Measurements from ENCODE around the gene NHLRC2.
A peak's percentile ranks its signal among the peaks of the same experiment; 100 is the strongest.

NHLRC2 gene

DNA sequence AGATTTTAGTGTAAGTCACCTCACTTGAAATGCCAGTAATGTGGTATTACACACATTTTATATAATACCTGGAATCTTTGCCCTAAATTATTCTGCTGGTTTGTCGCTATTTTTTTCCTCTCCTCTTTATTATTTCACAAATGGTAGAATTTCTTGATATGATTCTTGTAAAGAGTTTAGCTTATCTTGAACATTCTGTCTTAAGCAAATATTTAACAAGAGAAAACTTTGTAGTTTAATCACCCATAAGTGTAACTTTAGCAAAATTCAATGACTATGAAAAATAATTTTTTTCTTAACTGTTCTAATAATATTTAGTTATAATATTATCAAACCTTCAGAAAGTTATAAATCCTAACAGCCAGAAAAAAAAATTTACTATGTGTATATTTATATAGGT lies 56.7 kb downstream of the NHLRC2 start:
- TF ChIP-seq POLR2A (IDR thresholded peaks at IDR 0.05; ENCODE audit: low read depth, low read length): no peak
- DNase-seq (ENCODE audit: insufficient read length, low spot score) (no peak), FAIRE-seq (no peak)

DNA sequence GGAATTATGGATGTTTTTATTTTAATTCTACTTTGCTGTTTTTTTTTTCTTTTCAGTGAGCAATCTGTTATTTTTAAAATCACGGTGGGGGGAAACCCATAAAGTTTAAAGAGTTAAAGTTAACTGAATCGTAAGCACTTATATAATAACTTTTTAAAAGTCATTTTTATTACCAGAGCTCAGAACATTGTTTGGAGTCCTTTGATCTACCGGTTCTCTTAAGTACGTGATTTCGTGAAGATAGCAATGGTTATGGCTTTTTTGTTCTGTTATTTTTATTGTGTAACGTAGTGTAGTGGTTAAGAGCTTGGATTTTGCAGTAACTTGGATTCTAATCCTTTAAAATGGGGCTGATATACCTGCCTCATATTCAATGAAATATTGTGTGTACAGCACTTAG lies 57.4 kb downstream of the NHLRC2 start:
- TF ChIP-seq POLR2A (IDR thresholded peaks at IDR 0.05; ENCODE audit: low read depth, low read length): no peak

DNA sequence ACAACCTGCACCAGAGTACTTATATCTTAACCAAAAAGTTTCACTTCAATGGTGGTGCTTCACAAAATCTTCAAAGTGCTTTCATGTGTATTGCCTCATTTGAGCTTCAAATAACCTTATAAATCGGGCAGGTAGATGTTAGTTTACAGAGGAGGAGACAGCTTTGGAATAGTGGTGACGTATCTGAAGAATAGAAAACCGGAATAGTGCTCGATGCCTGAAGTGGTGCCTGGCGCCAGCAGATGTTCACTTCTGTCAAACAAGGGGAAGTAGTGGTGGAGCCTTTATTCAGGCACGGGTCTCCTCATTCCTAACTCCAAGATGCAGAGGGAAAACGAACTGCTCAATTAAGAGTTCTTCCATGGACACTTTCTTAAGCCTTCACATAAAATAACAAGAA lies 58.1 kb downstream of the NHLRC2 start:
- DNase-seq (ENCODE audit: insufficient read length, low spot score): no peak

More for the DNA sequence above, 57.4 kb downstream of the NHLRC2 start:
- no peak for DNase-seq (ENCODE audit: insufficient read length, low spot score)
- FAIRE-seq: no peak

DNA sequence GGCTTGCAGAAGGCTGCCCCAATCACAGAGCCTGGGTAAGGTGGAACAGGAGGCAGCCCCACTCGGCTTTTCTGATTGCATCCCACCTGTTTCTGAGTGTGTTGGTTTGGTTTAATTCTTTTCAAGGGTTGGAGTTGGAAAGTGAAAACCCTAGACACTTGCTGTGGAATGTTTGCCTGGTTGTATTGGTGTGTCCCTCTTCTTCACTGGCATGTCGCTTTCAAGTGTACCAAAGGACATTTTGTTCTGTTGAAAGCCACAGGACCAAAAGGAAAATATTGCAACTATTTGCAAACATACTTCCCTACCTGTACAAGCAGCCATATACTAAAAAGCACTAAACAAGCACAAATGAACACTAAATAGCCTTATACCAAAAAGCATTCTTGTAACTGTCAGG lies 60.5 kb downstream of the NHLRC2 start:
- DNase-seq (ENCODE audit: insufficient read length, low spot score) (no peak), FAIRE-seq (no peak)
- no peak for TF ChIP-seq POLR2A (IDR thresholded peaks at IDR 0.05; ENCODE audit: low read depth, low read length)

More for the DNA sequence above, 58.1 kb downstream of the NHLRC2 start:
- TF ChIP-seq POLR2A (IDR thresholded peaks at IDR 0.05; ENCODE audit: low read depth, low read length): no peak
- FAIRE-seq: no peak

DNA sequence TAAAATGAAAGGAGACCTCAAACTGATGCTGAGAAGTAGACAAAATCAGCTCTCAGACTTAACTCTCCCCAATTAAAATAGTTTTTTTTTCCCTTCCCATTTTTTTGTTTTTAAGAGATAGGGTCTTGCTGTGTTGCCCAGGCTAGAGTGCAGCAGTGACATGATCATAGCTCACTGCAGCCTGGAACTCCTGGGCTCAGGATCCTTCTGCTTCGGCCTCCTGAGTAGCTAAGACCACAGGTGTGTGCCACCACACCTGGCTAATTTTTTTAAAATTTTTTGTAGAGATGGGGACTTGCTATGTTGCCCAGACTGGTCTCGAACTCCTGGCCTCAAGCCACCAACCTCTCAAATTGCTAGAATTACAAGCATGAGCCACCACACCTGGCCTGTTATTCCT lies 61.1 kb downstream of the NHLRC2 start:
- DNase-seq (ENCODE audit: insufficient read length, low spot score) (no peak), FAIRE-seq (no peak)
- TF ChIP-seq POLR2A (IDR thresholded peaks at IDR 0.05; ENCODE audit: low read depth, low read length): no peak

DNA sequence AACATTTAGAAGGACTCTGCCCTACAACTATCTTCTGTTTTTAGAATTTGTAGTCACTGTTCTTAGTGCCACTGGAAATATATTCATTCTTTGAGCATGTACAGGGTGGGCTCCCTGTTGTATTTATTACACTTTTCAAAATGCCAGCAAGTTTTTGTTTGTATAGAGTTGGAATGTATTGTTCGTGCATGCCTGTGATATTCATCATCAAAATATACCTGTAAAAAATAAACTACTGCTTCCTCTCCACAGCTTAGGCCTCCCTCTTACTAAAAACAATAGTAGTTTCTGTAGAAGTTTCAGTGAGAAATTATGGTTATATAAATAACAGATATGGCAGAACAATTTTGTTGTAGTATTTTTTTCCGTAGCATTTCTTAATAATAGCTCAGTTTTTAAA lies 61.6 kb downstream of the NHLRC2 start:
- TF ChIP-seq POLR2A (IDR thresholded peaks at IDR 0.05; ENCODE audit: low read depth, low read length): no peak
- FAIRE-seq: no peak
- DNase-seq (ENCODE audit: insufficient read length, low spot score): no peak

DNA sequence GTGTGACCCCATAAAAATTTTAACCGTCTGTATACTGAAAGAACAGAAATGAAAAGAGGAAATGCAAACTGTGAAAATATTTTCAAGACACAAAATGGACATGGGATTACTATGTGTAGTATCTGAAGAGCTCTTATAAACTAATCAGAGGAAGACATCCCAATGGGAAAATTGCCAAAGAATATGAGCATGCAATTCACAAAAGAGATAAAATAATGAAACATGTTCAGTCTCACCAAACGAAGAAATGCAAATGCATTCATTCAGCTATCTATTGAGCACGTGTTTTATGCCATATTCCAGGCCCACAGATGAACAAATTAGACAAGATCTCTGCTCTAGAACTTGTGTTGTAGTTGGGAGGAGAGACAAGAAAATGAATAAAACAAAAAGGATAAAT lies 63.2 kb downstream of the NHLRC2 start:
- no peak for TF ChIP-seq POLR2A (IDR thresholded peaks at IDR 0.05; ENCODE audit: low read depth, low read length)
- FAIRE-seq (peak; percentile 45), DNase-seq (ENCODE audit: insufficient read length, low spot score) (no peak)

DNA sequence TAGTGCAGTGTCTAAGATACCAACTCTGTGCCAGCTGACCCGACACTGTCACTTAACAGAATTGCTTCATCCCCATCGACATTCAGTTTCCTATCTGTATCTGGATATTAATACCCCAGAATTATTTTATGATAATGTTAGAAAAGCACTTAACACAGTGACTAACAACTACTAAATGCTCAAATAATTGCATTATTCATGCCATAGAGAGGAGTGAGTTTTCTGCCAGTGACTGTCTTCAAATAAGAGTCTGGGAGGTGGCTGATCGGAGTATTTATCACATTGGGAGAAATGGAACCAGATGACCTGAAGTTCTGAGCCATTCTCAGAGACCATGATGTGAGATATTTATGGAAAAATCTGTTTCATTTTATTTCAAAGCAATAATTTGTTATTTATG lies 65.7 kb downstream of the NHLRC2 start:
- DNase-seq (ENCODE audit: insufficient read length, low spot score): no peak
- FAIRE-seq: no peak
- no peak for TF ChIP-seq POLR2A (IDR thresholded peaks at IDR 0.05; ENCODE audit: low read depth, low read length)

DNA sequence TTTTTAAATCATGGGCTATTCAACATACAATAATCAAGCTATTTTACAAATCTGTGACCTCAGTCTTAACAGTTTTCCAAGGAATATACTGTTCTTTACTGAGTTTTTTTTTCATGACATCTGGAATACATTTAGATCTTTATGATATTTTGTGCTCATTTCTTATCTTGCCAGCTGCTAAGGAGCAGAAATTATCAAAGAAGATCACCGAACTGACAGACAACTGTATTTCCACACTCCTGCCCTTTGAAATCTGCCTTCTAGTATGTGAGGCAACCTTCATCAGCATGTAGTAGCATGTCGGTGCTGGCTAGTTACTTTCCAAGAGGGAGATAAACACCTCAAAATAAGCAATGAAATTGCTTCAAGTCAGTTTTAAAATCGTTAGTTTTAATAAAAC lies 66.4 kb downstream of the NHLRC2 start:
- FAIRE-seq: no peak
- no peak for TF ChIP-seq POLR2A (IDR thresholded peaks at IDR 0.05; ENCODE audit: low read depth, low read length)
- no peak for DNase-seq (ENCODE audit: insufficient read length, low spot score)

DNA sequence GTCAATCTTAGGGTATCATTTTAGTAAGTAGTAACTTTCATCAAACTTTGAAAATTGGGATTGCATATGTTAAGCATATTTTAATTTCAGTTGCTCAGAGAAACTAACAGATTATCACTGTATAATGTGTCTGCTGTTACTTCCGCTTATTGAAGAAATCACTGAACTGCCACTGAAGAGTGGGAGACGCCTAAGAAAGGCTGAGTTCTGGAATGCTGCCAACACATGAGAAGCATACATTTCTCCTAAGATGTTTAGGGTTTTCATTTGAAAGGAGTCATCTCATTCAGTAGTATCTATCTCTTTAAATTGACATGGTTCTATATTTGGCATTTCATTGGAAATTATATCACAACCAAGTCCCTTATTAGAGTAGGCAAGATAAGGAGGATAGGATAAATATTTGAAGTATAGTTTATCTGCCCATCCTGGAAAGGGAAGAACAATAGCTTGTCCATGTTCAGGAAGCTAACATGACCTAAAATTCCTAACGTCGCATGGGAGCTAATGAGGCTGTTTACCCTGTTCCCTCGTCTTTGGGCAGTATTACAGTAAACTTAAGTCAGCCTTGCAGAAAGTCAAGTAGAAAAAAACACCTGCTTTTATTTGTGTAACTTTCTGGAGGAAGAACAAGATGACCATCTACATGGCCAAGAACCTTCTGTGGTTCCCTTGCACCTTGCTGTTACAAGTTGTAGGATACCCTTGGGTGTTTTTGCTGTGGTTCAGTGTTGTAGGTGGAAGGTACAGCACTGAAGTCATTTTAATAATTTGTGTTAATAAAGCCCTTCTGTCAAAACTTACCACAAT lies 67.3 kb downstream of the NHLRC2 start:
- DNase-seq (ENCODE audit: insufficient read length, low spot score) (no peak), FAIRE-seq (no peak)
- no peak for TF ChIP-seq POLR2A (IDR thresholded peaks at IDR 0.05; ENCODE audit: low read depth, low read length)

DNA sequence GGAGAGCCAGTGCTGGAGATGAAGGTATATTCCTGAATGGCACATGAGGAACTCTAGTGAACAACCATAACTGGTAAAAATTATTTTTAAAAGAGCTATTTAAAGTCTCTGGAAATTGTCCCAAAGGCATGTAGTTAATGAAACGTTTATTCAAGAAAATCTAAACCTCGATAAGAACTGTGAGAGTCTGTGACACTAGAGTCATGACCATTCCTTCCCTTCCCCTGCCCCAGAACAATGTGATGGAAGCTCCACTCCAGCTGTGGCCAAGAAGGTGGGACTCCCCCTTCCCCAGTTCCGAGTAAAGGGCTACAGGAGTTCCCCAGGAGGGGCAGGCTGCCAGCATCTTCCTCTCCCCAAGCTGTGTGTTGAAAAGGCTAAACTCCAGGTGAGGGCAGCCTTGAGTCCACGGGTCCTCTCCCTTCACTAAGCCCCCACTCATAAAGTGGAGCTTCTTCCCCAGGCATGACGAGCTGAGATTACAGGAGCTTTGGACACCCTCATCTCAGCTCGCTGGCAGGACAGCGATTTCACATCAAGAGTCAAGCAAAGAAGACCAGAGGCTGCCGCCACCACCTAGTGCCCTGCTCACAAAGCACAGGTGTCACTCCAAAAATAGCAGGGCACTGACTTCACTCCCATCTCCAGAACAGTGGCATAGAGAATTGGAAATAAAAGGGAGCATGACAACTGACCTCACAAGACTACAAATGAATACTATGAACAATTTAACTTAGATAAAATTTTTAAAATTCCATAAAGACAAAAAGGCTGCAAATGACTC lies 68.5 kb downstream of the NHLRC2 start:
- TF ChIP-seq POLR2A (IDR thresholded peaks at IDR 0.05; ENCODE audit: low read depth, low read length): no peak

DNA sequence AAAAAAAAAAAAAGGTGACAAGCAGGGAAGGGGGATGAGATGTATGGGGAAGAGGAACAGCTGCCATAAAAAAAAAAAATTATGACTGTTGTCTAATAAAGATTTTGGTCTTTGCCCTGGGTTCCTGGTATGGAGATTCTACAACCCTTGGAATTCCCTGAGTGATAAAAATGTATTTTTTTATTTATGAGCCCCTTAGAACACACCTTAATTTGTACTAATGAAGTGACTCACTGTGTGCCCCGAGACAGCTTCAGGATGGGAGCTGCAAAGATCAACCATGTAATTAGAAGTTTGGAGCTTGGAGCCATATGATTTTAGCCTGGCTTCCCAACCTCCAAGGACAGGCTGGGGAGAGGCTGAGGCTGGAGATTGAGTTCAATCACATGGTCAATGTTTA lies 69.7 kb downstream of the NHLRC2 start:
- no peak for FAIRE-seq
- no peak for TF ChIP-seq POLR2A (IDR thresholded peaks at IDR 0.05; ENCODE audit: low read depth, low read length)
- no peak for DNase-seq (ENCODE audit: insufficient read length, low spot score)

More for the DNA sequence above, 68.5 kb downstream of the NHLRC2 start:
- FAIRE-seq (no peak), DNase-seq (ENCODE audit: insufficient read length, low spot score) (no peak)

DNA sequence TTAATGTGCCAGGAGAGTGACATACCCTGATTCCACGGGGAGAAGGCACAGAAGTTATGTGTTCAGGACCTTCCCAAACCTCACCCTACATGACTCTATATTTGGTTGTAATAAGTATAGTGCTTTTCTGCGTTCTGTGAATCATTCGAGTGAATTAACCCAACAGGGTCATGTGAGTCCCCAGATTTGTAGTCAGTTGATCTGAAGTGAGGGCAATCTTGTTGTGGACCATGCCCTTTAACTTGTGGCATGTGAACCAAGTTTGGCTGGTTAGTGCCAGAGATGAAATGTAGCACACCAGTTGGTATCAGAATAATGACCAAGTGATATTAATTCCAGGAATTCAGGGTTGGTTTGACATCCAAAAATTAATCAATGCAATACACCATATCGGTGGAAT lies 70.2 kb downstream of the NHLRC2 start:
- TF ChIP-seq POLR2A (IDR thresholded peaks at IDR 0.05; ENCODE audit: low read depth, low read length): no peak
- DNase-seq (ENCODE audit: insufficient read length, low spot score) (no peak), FAIRE-seq (no peak)

DNA sequence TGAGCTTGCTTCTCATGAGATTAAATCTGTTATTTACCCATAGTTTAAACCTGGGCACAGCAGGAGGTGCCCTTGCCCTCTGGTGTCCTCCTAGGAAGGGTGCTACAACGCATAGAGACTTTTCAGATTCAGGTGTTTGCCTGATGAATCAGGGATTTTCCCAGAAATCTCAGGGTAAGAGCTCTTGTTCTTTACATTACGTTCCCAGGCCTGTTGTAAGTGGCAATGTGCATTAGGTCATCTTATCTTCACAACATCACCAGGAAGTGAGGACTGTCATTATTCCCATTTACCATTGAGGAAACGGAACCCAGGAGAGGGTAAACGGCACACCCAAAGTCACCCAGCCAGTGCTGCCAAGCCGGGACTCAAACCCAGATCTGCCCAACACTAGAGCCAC lies 73.0 kb downstream of the NHLRC2 start:
- no peak for FAIRE-seq
- no peak for DNase-seq (ENCODE audit: insufficient read length, low spot score)
- TF ChIP-seq POLR2A (IDR thresholded peaks at IDR 0.05; ENCODE audit: low read depth, low read length): no peak

DNA sequence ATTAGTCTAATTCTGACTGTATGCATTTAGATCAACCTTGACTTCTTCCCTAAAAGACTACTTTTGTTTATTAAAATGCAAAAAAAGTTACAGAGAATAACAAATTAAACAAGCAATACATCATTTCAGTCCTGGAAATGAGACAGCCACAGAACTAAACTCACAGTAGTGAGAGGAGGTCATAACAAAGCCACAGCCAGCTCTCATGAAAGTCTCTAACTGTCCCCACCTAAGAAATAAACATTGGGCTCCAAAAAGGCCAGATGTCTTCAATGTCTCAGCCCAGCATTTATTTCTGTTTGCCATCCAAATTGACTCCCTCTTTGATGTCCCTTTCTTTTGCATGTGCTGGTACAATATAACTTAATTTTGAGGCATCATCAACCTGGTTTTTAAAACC lies 74.4 kb downstream of the NHLRC2 start:
- DNase-seq (ENCODE audit: insufficient read length, low spot score) (no peak), FAIRE-seq (no peak)
- no peak for TF ChIP-seq POLR2A (IDR thresholded peaks at IDR 0.05; ENCODE audit: low read depth, low read length)

Data from H54 (cell line).